CD4-positive, alpha-beta T cell (primary cell): ENCODE data around the gene TMEM87B. TPM values are rescaled to one million over a fixed set of nuclear protein-coding genes. Genes with fewer than 3 reads are reported as not detected.
A peak's percentile ranks its signal among the peaks of the same experiment; 100 is the strongest.

Experiments
- ATAC-seq: fragments of 200-7000 bp; cut with Tn5 transposase; one replicate; pipeline ENCODE4 v1.10.0; 2022; ENCODE audit warnings: mild to moderate bottlenecking; ENCODE audit not compliant: poor library complexity
- CTCF ChIA-PET: fragments of 350-600 bp; sonication (Branson Sonifier 250); formaldehyde crosslinking; loops from one replicate; lab custom pipeline; 2021; ENCODE audit warnings: antibody characterized with exemption, inconsistent platforms; lab: Charles Lee
- POLR2A ChIA-PET: fragments of 350-600 bp; sonication (Branson Sonifier 250); formaldehyde crosslinking; loops from one replicate; lab custom pipeline; 2021; ENCODE audit warnings: antibody characterized with exemption, inconsistent platforms; lab: Charles Lee
- DNase-seq, 14 experiments: peaks; one replicate each; pipeline ENCODE4 v3.0.0-alpha.2; 2013 to 2020; ENCODE audit warnings: mixed read lengths in 2 of 14
- H3K27ac ChIP-seq, 2 donors: one replicate each; pipeline versions ENCODE4 v1.5.1 to v1.7.0; 2013; ENCODE audit warnings: low read length in 2 of 2, low read depth in 1 of 2, mild to moderate bottlenecking in 1 of 2
- H3K27me3 ChIP-seq, 2 experiments: 1 replicate in 1 of 2; 2 replicates in 1 of 2; pipeline versions ENCODE4 v1.6.1 to v1.7.0; 2013; ENCODE audit warnings: low read length in 2 of 2, control low read depth in 1 of 2, mild to moderate bottlenecking in 1 of 2, moderate library complexity in 1 of 2; ENCODE audit not compliant: insufficient read depth in 2 of 2, control insufficient read depth in 1 of 2
- H3K36me3 ChIP-seq: one replicate; pipeline ENCODE4 v1.6.1; 2013; ENCODE audit warnings: low read length, control low read depth; ENCODE audit not compliant: insufficient read depth
- H3K4me1 ChIP-seq: one replicate; pipeline ENCODE4 v1.6.1; 2013; ENCODE audit warnings: low read length, control low read depth; ENCODE audit not compliant: insufficient read depth
- H3K4me3 ChIP-seq: one replicate; pipeline ENCODE4 v1.5.1; 2013; ENCODE audit warnings: mild to moderate bottlenecking, low read length, moderate library complexity
- H3K9me3 ChIP-seq, 2 experiments: 1 replicate in 1 of 2; 2 replicates in 1 of 2; pipeline versions ENCODE4 v1.6.1 to v1.7.0; 2013; ENCODE audit warnings: low read length in 2 of 2, mild to moderate bottlenecking in 2 of 2, control low read depth in 1 of 2, moderate library complexity in 1 of 2; ENCODE audit not compliant: control insufficient read depth in 1 of 2, insufficient read depth in 1 of 2
- H3K27ac Mint-ChIP-seq: one replicate; pipeline ENCODE4 v1.8.0; 2020; ENCODE audit warnings: mixed read lengths
- H3K27me3 Mint-ChIP-seq: one replicate; pipeline ENCODE4 v1.8.0; 2021; ENCODE audit warnings: mixed read lengths
- H3K36me3 Mint-ChIP-seq: one replicate; pipeline ENCODE4 v1.8.0; 2021; ENCODE audit warnings: low read depth, mixed read lengths
- H3K4me1 Mint-ChIP-seq: one replicate; pipeline ENCODE4 v1.8.0; 2021; ENCODE audit warnings: low read depth, mixed read lengths
- H3K4me3 Mint-ChIP-seq: one replicate; pipeline ENCODE4 v1.8.0; 2020; ENCODE audit warnings: mild to moderate bottlenecking, mixed read lengths
- H3K9me3 Mint-ChIP-seq: one replicate; pipeline ENCODE4 v1.8.0; 2020; ENCODE audit warnings: mixed read lengths
- intact Hi-C, 2 experiments: fragments of 100-400 bp; cut with DNase I in 1 of 2; cut with micrococcal nuclease in 1 of 2; formaldehyde crosslinking; loops; one replicate each; pipeline versions ENCODE4 v1.15.1 to v1.9.0; 2023 to 2025; cut with DNase I, micrococcal nuclease
- total RNA-seq, 174 experiments: library from RNA in 2 of 174; stranded (reverse) in 2 of 174; gene quantifications; one replicate each; pipeline ENCODE4 v1.2.3 and lab custom pipeline; 2021 to 2026
- TF ChIP-seq, protein P1 (sequence below): fragments of 200-600 bp; IDR thresholded peaks from one replicate; pipeline ENCODE4 v1.8.0; 2022; ENCODE audit warnings: antibody characterized with exemption, mild to moderate bottlenecking

TMEM87B gene
- total RNA-seq, 2 experiments from 2014 or later, result 8.9 to 12.1 TPM

DNA sequence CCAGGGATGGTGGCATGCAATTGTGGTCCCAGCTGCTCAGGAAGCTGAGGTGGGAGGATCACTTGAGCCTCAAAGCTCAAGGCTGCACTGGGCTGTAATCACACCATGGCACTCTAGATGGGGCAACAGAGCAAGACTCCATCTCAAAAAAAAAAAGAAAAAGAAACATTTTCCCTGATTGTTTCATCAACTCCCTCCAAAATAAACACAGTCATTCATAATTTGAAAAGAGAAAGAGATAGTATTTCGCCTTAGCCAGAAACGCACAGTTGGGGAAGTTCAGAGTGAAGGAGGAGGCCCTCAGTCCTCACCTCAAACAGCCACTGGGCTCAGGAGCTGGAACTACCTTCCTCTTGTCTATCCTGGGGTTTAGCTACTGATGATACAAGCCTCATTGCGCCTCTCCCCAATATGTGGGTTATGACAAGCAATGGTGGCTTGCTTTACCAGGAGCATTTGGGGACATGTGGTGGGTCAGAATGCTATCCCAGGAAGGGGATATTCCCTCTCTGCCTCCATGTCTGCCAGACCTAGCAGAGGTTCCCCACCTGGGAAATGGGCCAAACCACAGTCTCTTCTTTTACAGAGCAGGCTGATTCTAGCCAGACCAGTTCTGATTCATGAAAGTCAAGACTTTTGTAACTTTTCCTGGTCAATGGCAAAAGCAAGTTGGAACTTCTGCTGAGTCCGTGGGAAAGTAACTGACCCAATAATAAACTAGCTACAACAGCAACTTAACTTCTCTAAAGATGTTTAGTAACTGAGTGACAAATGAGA, 22.2 kb upstream of the TMEM87B start:
- peak in 2 of 14 experiments; percentile 35 to 53 for DNase-seq
- H3K36me3 Mint-ChIP-seq, result no peaks in the 10 kb centered on the region
- H3K27ac Mint-ChIP-seq, result no peak overlapping the region
- Histone ChIP-seq H3K9me3 (peaks cover 5 to 15% of the 10 kb centered on the region in 2 experiments), H3K27me3 (no peaks in the 10 kb centered on the region), H3K4me3 (no peak overlapping the region), H3K4me1 (no peaks in the 10 kb centered on the region), H3K36me3 (no peaks in the 10 kb centered on the region), H3K27ac (no peak overlapping the region)
- no peak overlapping the region for H3K4me3 Mint-ChIP-seq
- POLR2A ChIA-PET, result no interaction called here
- no peaks in the 10 kb centered on the region for H3K27me3 Mint-ChIP-seq
- no peaks in the 10 kb centered on the region for H3K4me1 Mint-ChIP-seq
- intact Hi-C loops, result no loop called here
- TF ChIP-seq, protein P1, sequence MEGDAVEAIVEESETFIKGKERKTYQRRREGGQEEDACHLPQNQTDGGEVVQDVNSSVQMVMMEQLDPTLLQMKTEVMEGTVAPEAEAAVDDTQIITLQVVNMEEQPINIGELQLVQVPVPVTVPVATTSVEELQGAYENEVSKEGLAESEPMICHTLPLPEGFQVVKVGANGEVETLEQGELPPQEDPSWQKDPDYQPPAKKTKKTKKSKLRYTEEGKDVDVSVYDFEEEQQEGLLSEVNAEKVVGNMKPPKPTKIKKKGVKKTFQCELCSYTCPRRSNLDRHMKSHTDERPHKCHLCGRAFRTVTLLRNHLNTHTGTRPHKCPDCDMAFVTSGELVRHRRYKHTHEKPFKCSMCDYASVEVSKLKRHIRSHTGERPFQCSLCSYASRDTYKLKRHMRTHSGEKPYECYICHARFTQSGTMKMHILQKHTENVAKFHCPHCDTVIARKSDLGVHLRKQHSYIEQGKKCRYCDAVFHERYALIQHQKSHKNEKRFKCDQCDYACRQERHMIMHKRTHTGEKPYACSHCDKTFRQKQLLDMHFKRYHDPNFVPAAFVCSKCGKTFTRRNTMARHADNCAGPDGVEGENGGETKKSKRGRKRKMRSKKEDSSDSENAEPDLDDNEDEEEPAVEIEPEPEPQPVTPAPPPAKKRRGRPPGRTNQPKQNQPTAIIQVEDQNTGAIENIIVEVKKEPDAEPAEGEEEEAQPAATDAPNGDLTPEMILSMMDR, result no peak
- CTCF ChIA-PET, result no interaction called here
- ATAC-seq, result no peak
- H3K9me3 Mint-ChIP-seq, result no peaks in the 10 kb centered on the region

DNA sequence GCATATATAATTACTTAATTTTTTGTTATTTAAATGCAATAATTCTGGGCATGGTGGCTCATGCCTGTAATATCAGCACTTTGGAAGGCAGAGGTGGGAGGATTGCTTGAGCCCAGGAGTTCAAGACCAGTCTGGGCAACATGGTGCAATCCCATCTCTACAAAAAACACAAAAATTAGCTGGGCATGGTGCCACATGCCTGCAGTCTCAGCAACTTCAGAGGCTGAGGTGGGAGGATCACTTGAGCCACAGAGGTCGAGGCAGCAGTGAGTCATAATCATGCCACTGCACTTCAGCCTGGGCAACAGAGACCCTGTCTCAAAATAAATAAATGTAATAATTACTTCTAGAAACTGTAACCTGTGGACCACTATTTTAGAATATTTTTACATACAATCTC, 21.5 kb upstream of the TMEM87B start:
- Mint-ChIP-seq H3K27ac (no peak overlapping the region), H3K27me3 (no peaks in the 10 kb centered on the region), H3K36me3 (no peaks in the 10 kb centered on the region), H3K9me3 (no peaks in the 10 kb centered on the region), H3K4me1 (no peaks in the 10 kb centered on the region), H3K4me3 (no peak overlapping the region)
- ChIA-PET POLR2A (no interaction called here), CTCF (no interaction called here)
- peak in 2 of 14 experiments; percentile 35 to 42 for DNase-seq
- H3K9me3 ChIP-seq, result peaks cover 5 to 20% of the 10 kb centered on the region in 2 experiments
- no peaks in the 10 kb centered on the region for H3K4me1 ChIP-seq
- no peak overlapping the region for H3K4me3 ChIP-seq
- H3K36me3 ChIP-seq, result no peaks in the 10 kb centered on the region
- intact Hi-C loops, result no loop called here
- TF ChIP-seq, protein P1, result no peak
- no peak overlapping the region for H3K27ac ChIP-seq
- no peak for ATAC-seq
- no peaks in the 10 kb centered on the region for H3K27me3 ChIP-seq

DNA sequence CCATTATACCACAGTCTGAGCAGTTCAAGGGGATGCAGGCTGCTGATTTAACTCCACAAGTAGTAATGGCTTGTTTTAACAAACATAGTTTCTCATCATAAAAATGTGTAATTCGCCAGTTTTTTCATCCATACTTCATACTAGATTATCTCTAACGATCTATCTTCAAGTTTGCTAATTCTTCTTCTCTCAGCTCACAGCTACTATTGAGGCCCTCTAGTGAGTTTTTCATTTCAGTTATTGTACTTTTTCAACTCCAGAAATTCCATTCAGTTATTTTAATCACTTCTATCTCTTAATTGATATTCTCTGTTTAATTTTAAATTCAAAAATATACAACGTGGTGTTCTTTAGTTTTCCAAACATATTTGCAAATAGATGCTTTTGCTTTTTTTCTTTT, 20.1 kb upstream of the TMEM87B start:
- ATAC-seq (no peak), DNase-seq (no peak)
- Mint-ChIP-seq H3K9me3 (no peaks in the 10 kb centered on the region), H3K4me1 (no peaks in the 10 kb centered on the region), H3K36me3 (no peaks in the 10 kb centered on the region), H3K27ac (no peak overlapping the region), H3K27me3 (no peaks in the 10 kb centered on the region), H3K4me3 (no peak overlapping the region)
- no peaks in the 10 kb centered on the region for H3K36me3 ChIP-seq
- no peaks in the 10 kb centered on the region for H3K27me3 ChIP-seq
- intact Hi-C loops, result no loop called here
- no peak overlapping the region for H3K27ac ChIP-seq
- H3K4me1 ChIP-seq, result no peaks in the 10 kb centered on the region
- H3K9me3 ChIP-seq, result peaks cover 5 to 27% of the 10 kb centered on the region in 2 experiments
- ChIA-PET CTCF (no interaction called here), POLR2A (no interaction called here)
- H3K4me3 ChIP-seq, result no peak overlapping the region
- TF ChIP-seq, protein P1, result no peak
